Muscle of leg (tissue), 11 donors: ENCODE measurements around the gene KCNQ1. TPM values are rescaled to one million over a fixed set of nuclear protein-coding genes. Genes with fewer than 3 reads are reported as not detected.

Experiments used
- DNase-seq: peaks from one replicate; pipeline ENCODE4 v3.0.0; 2013
- H3K27ac ChIP-seq: one replicate; pipeline ENCODE4 v1.5.1; 2013; ENCODE audit warnings: mild to moderate bottlenecking, low read length, control low read depth
- H3K27me3 ChIP-seq: one replicate; pipeline ENCODE4 v1.6.1; 2013; ENCODE audit warnings: low read length; ENCODE audit not compliant: control insufficient read depth, insufficient read depth
- H3K36me3 ChIP-seq: one replicate; pipeline ENCODE4 v1.6.1; 2013; ENCODE audit warnings: low read length; ENCODE audit not compliant: control insufficient read depth, insufficient read depth
- H3K4me1 ChIP-seq: one replicate; pipeline ENCODE4 v1.6.1; 2013; ENCODE audit warnings: low read length; ENCODE audit not compliant: control insufficient read depth, insufficient read depth
- H3K4me3 ChIP-seq: one replicate; pipeline ENCODE4 v1.5.1; 2013; ENCODE audit warnings: low read length, control low read depth
- H3K9me3 ChIP-seq: replicated peaks from 2 replicates; pipeline ENCODE4 v1.6.1; 2013; ENCODE audit warnings: low read depth, low read length; ENCODE audit not compliant: control insufficient read depth
- WGBS: methylation state at CpG from one replicate; pipeline ENCODE4 v1.1.5; 2013; ENCODE audit warnings: missing lambda C conversion rate; ENCODE audit not compliant: insufficient coverage; 5-methylcytosine and 5-hydroxymethylcytosine counted together
- polyA plus RNA-seq, 8 donors: library from polyadenylated mRNA; unstranded; fragments of 120-200 nt; gene quantifications; one replicate each; pipeline versions ENCODE4 v1.2.1 to v1.2.3, GENCODE V29; 2013; ENCODE audit warnings: inconsistent platforms in 1 of 8, low replicate concordance in 1 of 8; ENCODE audit not compliant: insufficient read length in 8 of 8, insufficient read depth in 1 of 8
- total RNA-seq: library from RNA; stranded (reverse); fragments of 120-200 nt; gene quantifications from one replicate; pipeline ENCODE4 v1.2.4, GENCODE V29; 2013

Gene KCNQ1
- total and polyA plus RNA-seq, 9 donors: 0.84 to 4.1 (median 2.6) TPM

DNA sequence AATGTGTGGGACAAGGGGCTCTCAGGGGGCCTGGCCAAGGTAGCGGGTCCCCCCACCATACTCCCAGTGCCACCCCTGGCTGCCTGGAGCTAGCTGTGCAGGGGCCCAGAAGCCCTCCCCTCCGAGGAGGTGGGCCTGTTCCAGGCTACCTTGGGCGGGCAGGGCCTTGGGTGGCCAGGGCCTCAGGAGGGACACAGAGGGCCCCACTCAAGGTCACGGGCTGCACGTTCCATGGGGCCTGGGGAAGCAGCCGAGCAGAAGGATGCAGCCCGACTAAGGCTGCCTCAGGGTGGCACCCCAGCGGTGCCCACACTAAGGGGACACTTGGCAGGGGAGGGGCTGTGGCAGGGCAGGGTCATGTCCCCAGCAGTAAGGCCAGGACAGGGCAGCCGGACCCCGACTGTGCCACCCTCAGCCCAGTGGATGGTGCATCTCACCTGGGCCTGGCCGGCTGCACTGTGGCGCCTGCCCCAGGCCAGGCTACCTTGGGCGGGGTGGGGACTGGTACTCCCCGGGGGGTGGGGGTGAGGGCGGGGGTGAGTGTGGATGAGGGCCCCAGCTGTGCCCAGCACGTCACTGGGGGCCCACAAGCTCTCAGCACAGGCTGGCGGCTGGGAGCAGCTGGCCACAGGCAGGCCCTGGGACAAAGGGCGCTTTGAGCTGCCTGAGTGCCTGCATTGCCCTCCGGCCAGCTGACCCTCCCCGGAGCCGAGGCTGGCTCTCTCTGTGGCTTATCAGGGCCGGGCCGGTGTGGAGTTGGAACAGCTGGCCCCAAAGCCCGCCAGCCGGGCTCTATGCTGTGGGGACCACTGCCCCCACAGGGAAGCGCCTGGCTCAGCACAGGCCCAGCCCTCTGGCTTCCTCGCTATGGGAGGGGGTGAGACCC is 117.1 kb downstream of the KCNQ1 start:
- H3K27me3 ChIP-seq: peaks cover 2% of the 10 kb centered on the region
- peak; percentile 69 for DNase-seq
- WGBS: 76% methylated on average over 25 of the region's 27 CpGs
- peaks cover 3% of the 10 kb centered on the region for H3K9me3 ChIP-seq
- peak overlapping the region; percentile 77 for H3K27ac ChIP-seq
- H3K4me1 ChIP-seq: peaks cover 38% of the 10 kb centered on the region
- H3K4me3 ChIP-seq: no peak overlapping the region
- H3K36me3 ChIP-seq: no peaks in the 10 kb centered on the region

DNA sequence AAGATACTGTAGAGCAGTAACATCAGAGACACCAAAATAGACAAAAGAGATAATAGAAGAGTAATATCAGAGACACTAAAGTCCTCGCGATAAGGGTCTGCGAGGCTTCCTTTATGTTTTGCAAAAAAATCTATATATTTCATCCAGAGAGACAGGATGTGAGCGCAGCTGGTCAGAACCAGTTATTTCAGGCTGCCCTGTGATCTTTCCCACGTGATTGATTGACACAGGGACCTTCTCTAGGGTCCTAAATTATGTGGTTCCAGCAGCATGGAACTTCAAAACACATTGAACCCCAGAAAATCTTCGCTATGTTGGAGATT is 118.0 kb downstream of the KCNQ1 start:
- H3K9me3 ChIP-seq: no peaks in the 10 kb centered on the region
- no peak overlapping the region for H3K27ac ChIP-seq
- no peak for DNase-seq
- peaks cover 2% of the 10 kb centered on the region for H3K27me3 ChIP-seq
- no peak overlapping the region for H3K4me3 ChIP-seq
- no peaks in the 10 kb centered on the region for H3K36me3 ChIP-seq
- WGBS: 69% methylated on average over 3 of the region's 6 CpGs
- peaks cover 38% of the 10 kb centered on the region for H3K4me1 ChIP-seq

DNA sequence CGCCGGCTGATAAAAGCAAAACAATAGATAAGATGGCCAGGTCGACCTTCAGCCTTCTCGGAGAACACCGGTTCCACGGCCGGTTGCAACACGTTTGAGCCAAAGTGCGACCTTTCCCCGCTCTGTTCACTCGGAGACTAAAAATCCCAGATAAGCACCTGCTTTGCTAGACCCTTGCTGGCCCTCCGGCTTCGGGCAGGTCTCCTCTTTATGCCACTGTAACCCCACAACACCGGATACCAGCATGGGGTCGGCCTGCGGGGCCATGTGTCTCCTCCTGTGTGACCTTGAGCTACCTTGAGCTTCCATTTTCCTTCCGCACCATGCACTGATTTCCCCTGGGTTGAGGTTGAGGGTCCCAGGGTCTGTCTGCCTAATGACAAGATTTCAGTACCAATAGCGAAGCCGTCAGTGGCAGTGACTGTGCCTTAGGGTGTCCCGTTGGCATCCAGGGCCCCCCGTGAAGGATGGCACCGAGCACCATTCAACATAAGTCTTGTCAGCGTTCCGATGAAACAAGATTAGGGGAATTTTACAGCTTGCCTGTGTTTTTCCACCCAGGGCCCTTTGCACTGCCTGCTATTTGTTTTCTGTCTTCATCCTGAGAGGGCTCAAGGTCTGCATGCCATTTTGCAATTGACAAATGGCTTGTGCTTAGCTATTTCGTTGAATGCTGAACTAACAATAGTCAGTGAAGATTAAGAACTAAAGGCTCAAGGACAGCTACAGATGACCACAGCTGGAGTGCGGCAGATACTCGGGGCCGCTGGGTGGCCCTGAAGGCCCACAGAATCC is 118.6 kb downstream of the KCNQ1 start:
- H3K4me3 ChIP-seq: no peak overlapping the region
- peaks cover 38% of the 10 kb centered on the region for H3K4me1 ChIP-seq
- H3K27ac ChIP-seq: no peak overlapping the region
- peaks cover 2% of the 10 kb centered on the region for H3K27me3 ChIP-seq
- H3K36me3 ChIP-seq: no peaks in the 10 kb centered on the region
- H3K9me3 ChIP-seq: no peaks in the 10 kb centered on the region
- no peak for DNase-seq
- 91% methylated on average over 22 of the region's 28 CpGs for WGBS

DNA sequence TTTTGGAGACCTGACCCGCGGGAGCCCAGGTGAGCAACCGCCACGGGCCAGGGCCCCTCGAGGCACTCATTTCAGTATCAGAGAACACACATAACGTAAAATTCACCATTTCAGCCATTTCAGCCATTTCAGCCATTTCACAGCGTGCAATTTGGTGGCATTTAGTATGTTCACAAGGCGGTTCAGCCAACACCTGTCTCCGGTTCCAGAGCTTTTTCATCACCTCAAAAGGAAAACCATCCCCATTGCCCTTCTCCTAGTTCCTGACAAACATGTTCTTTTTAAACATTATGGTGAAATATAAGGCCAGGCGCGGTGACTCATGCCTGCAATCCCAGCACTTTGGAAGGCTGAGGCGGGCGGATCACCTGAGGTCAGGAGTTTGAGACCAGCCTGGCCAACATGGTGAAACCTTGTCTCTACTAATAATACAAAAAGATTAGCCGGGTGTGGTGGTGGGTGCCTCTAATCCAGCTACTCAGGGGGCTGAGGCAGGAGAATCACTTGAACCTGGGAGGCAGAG is 119.3 kb downstream of the KCNQ1 start:
- no peaks in the 10 kb centered on the region for H3K36me3 ChIP-seq
- H3K4me1 ChIP-seq: peaks cover 33% of the 10 kb centered on the region
- no peak for DNase-seq
- peaks cover 2% of the 10 kb centered on the region for H3K27me3 ChIP-seq
- 84% methylated on average over 9 of the region's 14 CpGs for WGBS
- no peaks in the 10 kb centered on the region for H3K9me3 ChIP-seq
- H3K27ac ChIP-seq: no peak overlapping the region
- H3K4me3 ChIP-seq: no peak overlapping the region

DNA sequence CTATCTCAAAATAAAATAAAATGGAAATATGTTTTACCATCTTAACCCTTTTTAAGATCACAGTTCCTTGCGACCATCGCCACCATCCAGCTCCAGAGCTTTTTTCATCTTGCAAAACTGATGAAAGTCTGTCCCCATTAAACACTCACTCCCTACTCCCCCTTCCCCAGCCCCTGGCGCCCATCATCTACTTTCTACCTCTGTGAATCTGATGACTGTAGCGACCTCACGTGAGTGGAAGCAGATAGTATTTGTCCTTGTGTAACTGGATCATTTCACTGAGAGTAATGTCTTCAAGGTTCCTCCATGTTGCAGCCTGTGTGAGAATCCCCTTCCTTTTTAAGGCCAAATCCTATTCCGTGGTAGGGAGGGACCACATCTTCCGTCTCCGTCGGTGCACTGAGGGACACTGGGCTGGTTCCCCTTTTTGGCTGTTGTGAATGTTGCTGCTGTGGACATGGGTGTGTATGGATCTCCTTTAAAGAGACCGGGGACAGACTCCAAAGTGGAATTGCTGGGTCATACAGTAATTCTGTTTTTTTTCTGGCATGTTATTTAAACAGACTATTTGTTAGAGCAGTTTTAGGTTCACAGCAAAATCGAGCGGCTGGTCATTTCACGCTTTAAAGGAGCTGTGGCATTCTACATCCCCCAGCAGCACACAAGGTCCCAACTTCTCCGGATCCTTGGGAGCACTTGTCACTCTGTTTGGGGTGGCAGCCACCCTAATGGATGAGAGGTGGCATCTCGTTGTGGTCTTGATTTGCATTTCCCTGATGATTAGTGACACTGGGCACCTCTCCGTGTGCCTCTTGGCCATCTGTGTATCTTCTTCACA is 120.0 kb downstream of the KCNQ1 start:
- Histone ChIP-seq H3K27me3 (peaks cover 2% of the 10 kb centered on the region), H3K9me3 (no peaks in the 10 kb centered on the region), H3K36me3 (no peaks in the 10 kb centered on the region), H3K27ac (no peak overlapping the region), H3K4me1 (peaks cover 27% of the 10 kb centered on the region), H3K4me3 (no peak overlapping the region)
- no peak for DNase-seq
- no CpG with 5 or more reads among the region's 16 CpGs for WGBS

DNA sequence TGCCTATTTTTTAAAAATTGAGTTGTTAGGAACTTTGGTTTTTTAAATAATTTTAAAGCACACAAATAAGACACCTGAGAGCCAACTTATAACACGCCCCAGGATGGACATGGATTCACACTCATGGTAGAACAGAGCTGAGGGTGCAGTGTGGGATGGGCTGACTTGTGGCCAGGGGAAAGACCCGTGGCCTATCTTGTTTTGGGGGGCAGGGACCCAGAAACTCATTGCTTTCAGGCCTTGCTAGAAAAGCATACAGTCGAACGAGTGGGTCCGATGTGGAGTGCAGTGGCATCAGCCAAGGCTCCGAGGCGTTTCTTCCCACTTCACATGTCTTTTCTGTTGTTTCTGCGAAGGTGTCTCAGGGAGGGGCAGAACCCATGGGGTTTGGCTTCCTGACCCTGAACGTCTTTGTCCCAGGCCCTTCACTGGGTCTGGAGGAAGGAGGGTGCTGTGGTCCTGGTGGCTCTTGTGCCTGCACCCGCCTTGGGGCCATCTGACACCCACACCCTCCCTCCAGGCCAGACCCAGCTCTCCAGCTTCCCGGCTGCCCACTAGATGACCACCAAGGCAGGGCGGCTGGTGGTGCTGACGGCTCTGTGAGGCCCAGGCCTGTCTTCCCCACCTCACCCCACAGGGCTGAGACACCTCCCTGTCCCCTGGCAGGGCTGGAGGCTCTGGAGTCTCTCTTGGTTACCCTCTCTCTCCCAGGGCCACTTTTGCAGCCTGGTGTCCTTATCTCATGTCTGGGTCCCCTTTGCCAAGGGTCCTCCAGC is 120.8 kb downstream of the KCNQ1 start:
- H3K4me1 ChIP-seq: peaks cover 25% of the 10 kb centered on the region
- 86% methylated on average over 9 of the region's 13 CpGs for WGBS
- H3K9me3 ChIP-seq: peaks cover 5% of the 10 kb centered on the region
- H3K27ac ChIP-seq: no peak overlapping the region
- no peak overlapping the region for H3K4me3 ChIP-seq
- peaks cover 2% of the 10 kb centered on the region for H3K27me3 ChIP-seq
- H3K36me3 ChIP-seq: no peaks in the 10 kb centered on the region
- DNase-seq: no peak

DNA sequence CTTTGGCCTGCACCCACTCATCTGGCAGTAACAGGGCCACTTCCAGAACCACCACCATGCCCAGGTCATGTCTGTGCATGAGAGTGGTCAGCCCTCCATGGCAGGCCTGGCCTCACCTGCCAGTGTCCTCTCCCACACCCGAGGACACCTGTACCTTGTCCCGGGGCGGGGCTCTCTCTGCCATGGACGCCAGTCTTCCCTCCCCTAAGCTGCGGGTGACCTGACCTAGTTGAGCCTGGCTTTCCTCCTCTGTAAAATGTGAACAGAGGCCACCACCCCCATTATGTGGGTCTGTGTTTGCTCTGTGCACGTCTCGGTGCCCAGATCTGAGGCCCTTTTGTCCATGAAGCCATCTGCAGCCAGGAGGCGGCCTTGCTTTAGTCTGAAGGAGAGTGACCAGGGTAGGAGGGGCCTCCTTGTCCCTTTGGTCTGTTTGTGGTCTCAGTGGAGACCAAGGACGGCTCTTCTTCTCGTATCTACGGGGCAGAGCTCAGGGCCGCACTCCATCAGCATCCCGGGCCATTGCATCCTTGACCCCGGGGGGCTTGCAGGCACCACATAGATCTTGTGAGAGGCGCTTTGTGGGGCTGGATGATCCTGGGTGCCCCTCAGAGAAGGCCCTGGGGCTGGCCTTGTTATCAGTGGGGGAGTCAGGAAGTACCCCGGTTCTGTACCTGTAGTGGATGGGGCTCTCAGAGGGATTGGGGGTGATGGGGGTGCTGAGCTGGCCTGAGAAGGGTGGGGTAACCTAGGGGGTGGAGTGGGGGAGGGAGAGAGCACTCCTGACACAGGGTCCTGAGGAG is 121.6 kb downstream of the KCNQ1 start:
- H3K4me3 ChIP-seq: no peak overlapping the region
- H3K27ac ChIP-seq: no peak overlapping the region
- 86% methylated on average over 12 of the region's 16 CpGs for WGBS
- peaks cover 9% of the 10 kb centered on the region for H3K9me3 ChIP-seq
- peaks cover 21% of the 10 kb centered on the region for H3K4me1 ChIP-seq
- H3K36me3 ChIP-seq: no peaks in the 10 kb centered on the region
- no peak for DNase-seq
- H3K27me3 ChIP-seq: peaks cover 2% of the 10 kb centered on the region

DNA sequence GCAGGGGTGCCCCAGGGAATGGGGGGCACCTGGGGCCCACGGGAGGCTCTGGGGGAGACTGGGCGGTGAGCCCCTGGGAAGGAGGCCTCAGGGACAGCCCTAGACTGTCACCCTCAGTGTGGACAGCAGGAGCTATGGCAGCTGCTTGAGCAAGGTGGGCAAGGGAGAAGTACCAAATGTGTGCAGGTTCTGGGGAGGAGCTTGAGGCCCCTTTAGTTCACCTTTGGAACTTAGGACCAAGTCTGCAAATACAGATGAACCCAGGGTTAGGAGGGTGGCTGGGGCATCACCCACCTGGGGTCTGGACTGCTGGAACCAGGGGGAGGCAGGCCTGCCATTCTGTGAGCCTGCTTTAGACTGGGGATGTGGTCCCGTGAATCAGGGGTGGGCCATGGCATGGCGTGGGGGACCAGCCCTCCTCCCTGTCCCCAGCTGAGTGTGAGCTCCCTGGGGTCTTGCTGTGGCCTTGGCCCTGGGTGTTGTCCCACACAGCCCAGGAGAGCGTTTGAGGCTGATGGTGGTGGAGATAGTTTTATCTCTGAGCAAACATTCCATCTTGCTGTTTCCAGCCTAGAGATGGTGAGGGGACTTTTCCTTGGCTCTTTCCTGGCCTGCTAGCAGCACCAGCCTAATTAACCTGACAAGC is 122.3 kb downstream of the KCNQ1 start:
- 86% methylated on average over 4 of the region's 5 CpGs for WGBS
- no peak overlapping the region for H3K27ac ChIP-seq
- no peak overlapping the region for H3K4me3 ChIP-seq
- DNase-seq: no peak
- peaks cover 15% of the 10 kb centered on the region for H3K4me1 ChIP-seq
- H3K9me3 ChIP-seq: peaks cover 9% of the 10 kb centered on the region
- peaks cover 2% of the 10 kb centered on the region for H3K27me3 ChIP-seq
- H3K36me3 ChIP-seq: no peaks in the 10 kb centered on the region
